Cardiac muscle cell (in vitro differentiated cells and primary cell): ENCODE results near the gene CFAP61. TPM values are rescaled to one million over a fixed set of nuclear protein-coding genes. Genes with fewer than 3 reads are reported as not detected.

ENCODE experiments used
- DNase-seq, 2 donors: peaks; one replicate each; pipeline versions ENCODE4 v3.0.0 to v3.0.0-alpha.2; 2010 to 2017; ENCODE audit warnings: low read depth in 1 of 2, low spot score in 1 of 2
- H3K27ac ChIP-seq: fragments of 200-600 bp; sonication (generic); 2 replicates; pipeline ENCODE4 v1.5.1; 2016
- H3K27me3 ChIP-seq: fragments of 200-600 bp; sonication (generic); 2 replicates; pipeline ENCODE4 v1.6.0; 2016; ENCODE audit warnings: control low read depth
- H3K36me3 ChIP-seq: fragments of 200-600 bp; sonication (generic); 2 replicates; pipeline ENCODE4 v1.5.1; 2016; ENCODE audit warnings: control low read depth
- H3K4me1 ChIP-seq: fragments of 200-600 bp; sonication (generic); 2 replicates; pipeline ENCODE4 v1.8.1; 2017; ENCODE audit warnings: low read depth, mild to moderate bottlenecking, mixed run types
- H3K4me3 ChIP-seq: fragments of 200-600 bp; sonication (generic); 2 replicates; pipeline ENCODE4 v1.5.1; 2016; ENCODE audit warnings: mild to moderate bottlenecking
- H3K9me3 ChIP-seq: fragments of 200-600 bp; sonication (generic); 2 replicates; pipeline ENCODE4 v1.5.1; 2017; ENCODE audit warnings: low read depth, mild to moderate bottlenecking, control low read depth
- polyA plus RNA-seq: library from polyadenylated mRNA; unstranded; fragments of >200 nt; fragmentation: Nextera tagmentation; extraction: Ambion mirVana; gene quantifications from 2 replicates; pipeline ENCODE4 v1.2.1, GENCODE V29; 2016
- total RNA-seq: library from RNA; depleted of rRNA; stranded (reverse); fragments of >200 nt; gene quantifications from 2 replicates; pipeline ENCODE4 v1.2.3, GENCODE V29; 2016
- TF ChIP-seq, protein P1 (sequence below): IDR thresholded peaks from 2 replicates; pipeline ENCODE4 v1.5.1; 2012; ENCODE audit warnings: low read depth, mild to moderate bottlenecking, low read length

Gene CFAP61
- total and polyA plus RNA-seq, 2 experiments from 2014 or later, result 0.44 TPM; not detected in 1

- no peaks in the 10 kb centered on the region for H3K4me1 ChIP-seq
- H3K4me3 ChIP-seq, result no peak overlapping the region
- peak in 1 of 2 donors; percentile 47 for DNase-seq
- no peaks in the 10 kb centered on the region for H3K36me3 ChIP-seq
- TF ChIP-seq, protein P1, sequence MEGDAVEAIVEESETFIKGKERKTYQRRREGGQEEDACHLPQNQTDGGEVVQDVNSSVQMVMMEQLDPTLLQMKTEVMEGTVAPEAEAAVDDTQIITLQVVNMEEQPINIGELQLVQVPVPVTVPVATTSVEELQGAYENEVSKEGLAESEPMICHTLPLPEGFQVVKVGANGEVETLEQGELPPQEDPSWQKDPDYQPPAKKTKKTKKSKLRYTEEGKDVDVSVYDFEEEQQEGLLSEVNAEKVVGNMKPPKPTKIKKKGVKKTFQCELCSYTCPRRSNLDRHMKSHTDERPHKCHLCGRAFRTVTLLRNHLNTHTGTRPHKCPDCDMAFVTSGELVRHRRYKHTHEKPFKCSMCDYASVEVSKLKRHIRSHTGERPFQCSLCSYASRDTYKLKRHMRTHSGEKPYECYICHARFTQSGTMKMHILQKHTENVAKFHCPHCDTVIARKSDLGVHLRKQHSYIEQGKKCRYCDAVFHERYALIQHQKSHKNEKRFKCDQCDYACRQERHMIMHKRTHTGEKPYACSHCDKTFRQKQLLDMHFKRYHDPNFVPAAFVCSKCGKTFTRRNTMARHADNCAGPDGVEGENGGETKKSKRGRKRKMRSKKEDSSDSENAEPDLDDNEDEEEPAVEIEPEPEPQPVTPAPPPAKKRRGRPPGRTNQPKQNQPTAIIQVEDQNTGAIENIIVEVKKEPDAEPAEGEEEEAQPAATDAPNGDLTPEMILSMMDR, result no peak
- H3K27me3 ChIP-seq, result no peaks in the 10 kb centered on the region
- H3K9me3 ChIP-seq, result no peaks in the 10 kb centered on the region
- H3K27ac ChIP-seq, result no peak overlapping the region
Observed at GRCh38 chr20:20138301-20139064, 86.2 kb downstream of the CFAP61 start.

DNA sequence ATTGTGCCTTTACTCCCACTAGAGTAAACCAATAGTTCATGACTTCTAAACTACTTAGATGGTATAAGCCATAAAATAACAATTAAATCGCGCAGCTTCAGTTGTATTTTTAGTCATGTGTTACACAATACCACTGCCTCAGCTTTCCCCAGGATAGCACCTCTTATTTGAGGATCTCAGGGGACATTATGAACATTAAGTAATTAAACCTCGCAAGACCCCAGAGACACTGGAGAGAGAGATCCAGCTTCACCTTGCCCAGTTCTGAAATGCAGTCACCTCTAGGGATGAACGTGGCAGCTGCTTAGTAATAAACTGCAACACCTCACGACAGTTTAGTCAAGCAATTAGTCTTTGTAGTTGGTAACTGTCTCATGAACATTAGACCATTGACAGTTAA, 87.1 kb downstream of the CFAP61 start:
- Histone ChIP-seq H3K9me3 (no peaks in the 10 kb centered on the region), H3K36me3 (no peaks in the 10 kb centered on the region), H3K27me3 (no peaks in the 10 kb centered on the region), H3K27ac (no peak overlapping the region), H3K4me3 (no peak overlapping the region), H3K4me1 (no peaks in the 10 kb centered on the region)
- TF ChIP-seq, protein P1, result no peak
- no peak for DNase-seq

- Histone ChIP-seq H3K36me3 (no peaks in the 10 kb centered on the region), H3K4me3 (no peak overlapping the region), H3K27me3 (no peaks in the 10 kb centered on the region), H3K9me3 (no peaks in the 10 kb centered on the region), H3K27ac (no peak overlapping the region), H3K4me1 (no peaks in the 10 kb centered on the region)
- TF ChIP-seq, protein P1, result no peak
- DNase-seq, result no peak
Observed at GRCh38 chr20:20143165-20143564, 90.8 kb downstream of the CFAP61 start.

DNA sequence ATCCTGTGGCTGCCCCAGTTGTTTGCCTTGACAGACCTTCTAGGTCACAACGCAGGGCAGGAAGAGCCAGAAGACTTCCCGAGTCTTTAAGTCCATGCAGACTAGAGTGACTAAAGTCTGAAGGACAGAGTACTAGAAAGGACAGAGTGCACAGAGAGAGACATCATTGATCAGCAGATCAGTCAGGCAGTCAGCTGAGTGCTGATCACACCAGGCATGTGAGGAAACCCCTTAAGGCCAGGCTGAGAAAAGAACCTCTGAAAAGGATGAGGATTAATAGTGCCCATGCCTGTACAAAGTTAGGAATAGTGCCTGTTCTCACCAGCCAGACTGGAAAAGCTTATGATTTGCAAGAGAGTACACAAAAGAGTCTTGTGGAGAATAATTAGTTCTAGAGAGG, 91.3 kb downstream of the CFAP61 start:
- no peaks in the 10 kb centered on the region for H3K36me3 ChIP-seq
- no peaks in the 10 kb centered on the region for H3K4me1 ChIP-seq
- no peak overlapping the region for H3K4me3 ChIP-seq
- no peak for DNase-seq
- H3K9me3 ChIP-seq, result no peaks in the 10 kb centered on the region
- TF ChIP-seq, protein P1, result no peak
- no peaks in the 10 kb centered on the region for H3K27me3 ChIP-seq
- H3K27ac ChIP-seq, result no peak overlapping the region

DNA sequence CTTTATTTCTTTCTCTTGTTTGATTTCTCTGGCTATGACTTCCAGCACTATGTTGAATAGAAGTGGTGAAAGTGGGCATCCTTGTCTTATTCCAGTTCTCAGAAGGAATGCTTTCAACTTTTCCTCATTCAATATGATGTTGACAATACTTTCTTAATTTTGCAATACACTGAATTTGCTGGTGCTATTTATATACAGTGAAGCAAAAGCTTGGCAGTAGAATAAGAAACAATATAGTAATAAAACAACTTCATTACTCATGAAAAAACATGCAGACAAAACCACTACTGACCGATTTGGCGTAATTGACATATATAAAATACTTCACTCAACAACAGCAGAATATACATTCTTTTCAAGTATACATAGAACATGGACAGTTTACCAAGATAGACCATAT, 96.4 kb downstream of the CFAP61 start:
- Histone ChIP-seq H3K4me1 (no peaks in the 10 kb centered on the region), H3K27ac (no peak overlapping the region), H3K36me3 (no peaks in the 10 kb centered on the region), H3K27me3 (no peaks in the 10 kb centered on the region), H3K9me3 (no peaks in the 10 kb centered on the region), H3K4me3 (no peak overlapping the region)
- TF ChIP-seq, protein P1, result no peak
- DNase-seq, result no peak
